Heart left ventricle (tissue), 13 donors: ENCODE data around the gene ACTG2.

Experiments
- CTCF ChIP-seq, 12 donors: fragments of 200-600 bp; sonication (generic) in 4 of 12; IDR thresholded peaks; one replicate each; pipeline versions ENCODE4 v1.5.0 to v1.8.0; 2018 to 2022; ENCODE audit warnings: antibody characterized with exemption in 12 of 12, mild to moderate bottlenecking in 5 of 12
- POLR2A ChIP-seq, 2 donors: fragments of 450-650 bp; IDR thresholded peaks; one replicate each; pipeline ENCODE4 v1.6.1; 2017; ENCODE audit warnings: antibody characterized with exemption in 2 of 2, mild to moderate bottlenecking in 2 of 2, moderate library complexity in 2 of 2
- donor health status: ischemic (EF 13 %, LVEDD 7.1; RV severe dilation, severe dysfunction).
- donor health status: DM: no; HTN: yes; CAD: no.
- donor health status: DM: no; HTN: no; CAD: no.
- donor health status: ischemic (EF 25% LVEDD 6.9; RV normal size, moderate dysfunction).
- donor health status: ischemic (EF 25% LVEDD 5.7; RV mildly dilated, moderate dysfunction).
- donor health status: ischemic (EF 35%, LVEDD 5.7; RV mildly dilated, moderate dysfunction).
- donor health status: nonischemic (EF 11% LVEDD 7.7; RV severe dilation, severe dysfunction).
- donor health status: DM: yes; HTN: yes; CAD: no.
- donor health status: PGD.
- donor health status: ischemic (EF 29% LVEDD 5.4; RV normal size, mild dysfunction).
- donor health status: nonischemic (EF 23%, LVEDD 6.1; RV moderate dilation, normal function).

- TF ChIP-seq CTCF (IDR thresholded peaks at IDR 0.05) (no peak), POLR2A (IDR thresholded peaks at IDR 0.05) (no peak)
Observed at GRCh38 chr2:73913414-73914054, 20.7 kb downstream of the ACTG2 start.
